MM.1S (cell line): ENCODE measurements around the gene MSANTD1.
A peak's percentile ranks its signal among the peaks of the same experiment; 100 is the strongest.

ENCODE experiments used
- DNase-seq: peaks from one replicate; pipeline ENCODE4 v3.0.0-alpha.2; 2015
- H2AFZ ChIP-seq: fragments of 300-600 bp; sonication (generic); 2 replicates; pipeline ENCODE4 v1.6.0; 2016; ENCODE audit warnings: antibody characterized with exemption, low read length
- H3F3A ChIP-seq: fragments of 300-600 bp; sonication (generic); 2 replicates; pipeline ENCODE4 v1.6.1; 2016; ENCODE audit warnings: mild to moderate bottlenecking, antibody characterized with exemption, low read length, moderate library complexity, mixed read lengths; ENCODE audit not compliant: insufficient read depth
- H3K27ac ChIP-seq: fragments of 300-600 bp; sonication (generic); 2 replicates; pipeline ENCODE4 v1.5.1; 2016; ENCODE audit warnings: mild to moderate bottlenecking, low read length
- H3K27me3 ChIP-seq: fragments of 300-600 bp; sonication (generic); replicated peaks from 2 replicates; pipeline ENCODE4 v1.6.0; 2016; ENCODE audit warnings: low read length; ENCODE audit not compliant: insufficient read depth
- H3K36me3 ChIP-seq: fragments of 300-600 bp; sonication (generic); replicated peaks from 2 replicates; pipeline ENCODE4 v1.6.1; 2016; ENCODE audit warnings: mild to moderate bottlenecking, low read length, mixed read lengths; ENCODE audit not compliant: insufficient read depth
- H3K4me1 ChIP-seq: fragments of 300-600 bp; sonication (generic); 2 replicates; pipeline ENCODE4 v1.6.1; 2016; ENCODE audit warnings: low read length, mixed read lengths
- H3K4me2 ChIP-seq: fragments of 300-600 bp; sonication (generic); 2 replicates; pipeline ENCODE4 v1.6.0; 2016; ENCODE audit warnings: low read depth, low read length
- H3K4me3 ChIP-seq: fragments of 300-600 bp; sonication (generic); 2 replicates; pipeline ENCODE4 v1.5.1; 2016; ENCODE audit warnings: low read length, mixed read lengths
- H3K79me2 ChIP-seq: fragments of 300-600 bp; sonication (generic); 2 replicates; pipeline ENCODE4 v1.6.1; 2016; ENCODE audit warnings: mixed run types, low read length, mixed read lengths
- H3K9ac ChIP-seq: fragments of 300-600 bp; sonication (generic); 2 replicates; pipeline ENCODE4 v1.6.1; 2016; ENCODE audit warnings: low read length, mixed read lengths
- H3K9me2 ChIP-seq: fragments of 300-600 bp; sonication (generic); replicated peaks from 2 replicates; pipeline ENCODE4 v1.6.1; 2016; ENCODE audit warnings: mild to moderate bottlenecking, low read length, mixed read lengths; ENCODE audit not compliant: insufficient read depth
- H3K9me3 ChIP-seq: fragments of 300-600 bp; sonication (generic); replicated peaks from 2 replicates; pipeline ENCODE4 v1.6.1; 2016; ENCODE audit warnings: mild to moderate bottlenecking, low read length, mixed read lengths; ENCODE audit not compliant: insufficient read depth
- H4K20me1 ChIP-seq: fragments of 300-600 bp; sonication (generic); 2 replicates; pipeline ENCODE4 v1.6.1; 2016; ENCODE audit warnings: mild to moderate bottlenecking, low read length, moderate library complexity, mixed read lengths; ENCODE audit not compliant: insufficient read depth
- EZH2 ChIP-seq: fragments of 300-600 bp; sonication (generic); optimal IDR thresholded peaks from 2 replicates; pipeline ENCODE3; 2017; ENCODE audit warnings: low read depth, mild to moderate bottlenecking, antibody characterized with exemption, low read length, mixed read lengths
- EZH2phosphoT487 ChIP-seq: fragments of 300-600 bp; sonication (generic); IDR thresholded peaks from 2 replicates; pipeline ENCODE4 v1.6.1; 2018; ENCODE audit warnings: antibody characterized with exemption, low read length
- TF ChIP-seq, protein P1 (sequence below): fragments of 300-600 bp; sonication (generic); IDR thresholded peaks from 2 replicates; pipeline ENCODE4 v1.5.1; 2016; ENCODE audit warnings: antibody characterized with exemption, low read length, mixed read lengths

The MSANTD1 gene

DNA sequence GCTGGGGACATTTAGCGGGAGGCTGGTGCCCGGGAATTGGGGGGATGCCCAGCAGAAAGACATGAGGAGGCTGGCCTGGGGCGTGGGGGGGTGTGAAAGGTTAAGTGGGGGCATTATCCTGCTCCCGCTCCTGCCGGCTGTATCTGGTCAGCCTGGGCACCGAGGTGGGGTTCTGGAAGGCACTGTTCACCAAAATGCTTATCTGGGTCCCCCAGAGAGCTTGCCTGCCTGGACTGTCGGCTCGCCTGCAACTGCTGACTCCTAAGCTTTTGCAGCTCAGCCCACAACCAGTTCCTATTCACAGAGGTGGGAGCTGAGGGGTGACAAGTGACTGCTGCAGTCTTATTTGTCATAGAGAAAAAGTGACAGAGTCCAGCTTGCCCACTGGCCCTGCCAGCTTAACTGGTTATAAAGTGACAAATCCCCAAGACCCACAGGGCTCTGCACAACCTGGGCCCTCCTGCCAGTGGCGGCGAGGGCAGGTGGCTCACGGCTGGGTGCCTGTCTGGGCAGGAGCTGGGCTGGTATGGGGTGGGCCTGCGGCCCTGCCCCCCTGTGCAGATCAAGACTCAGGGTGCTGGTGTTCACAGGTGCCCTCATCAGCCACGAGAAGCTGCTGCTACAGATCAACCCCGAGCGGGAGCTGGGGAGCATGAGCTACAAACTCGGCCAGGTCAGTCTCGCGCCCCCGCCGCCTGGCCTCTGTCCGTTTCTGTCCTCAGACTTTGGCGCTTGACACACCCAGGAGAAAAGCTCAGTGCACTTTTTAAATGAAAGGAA lies 23.7 kb upstream of the MSANTD1 start:
- H3K4me2 ChIP-seq = no peak overlapping the region
- H4K20me1 ChIP-seq = no peaks in the 10 kb centered on the region
- H3K9me3 ChIP-seq = no peaks in the 10 kb centered on the region
- no peaks in the 10 kb centered on the region for H3K9me2 ChIP-seq
- H3K27me3 ChIP-seq = no peaks in the 10 kb centered on the region
- peaks cover 8% of the 10 kb centered on the region for H3F3A ChIP-seq
- no peak for DNase-seq
- H3K4me3 ChIP-seq = no peak overlapping the region
- H3K4me1 ChIP-seq = peaks cover 11% of the 10 kb centered on the region
- peaks cover 4% of the 10 kb centered on the region; the same call in 1 of the 2 replicates for H3K36me3 ChIP-seq
- no peak overlapping the region for H3K27ac ChIP-seq
- TF ChIP-seq EZH2phosphoT487 (no peak), EZH2 (no peak)
- TF ChIP-seq, protein P1, sequence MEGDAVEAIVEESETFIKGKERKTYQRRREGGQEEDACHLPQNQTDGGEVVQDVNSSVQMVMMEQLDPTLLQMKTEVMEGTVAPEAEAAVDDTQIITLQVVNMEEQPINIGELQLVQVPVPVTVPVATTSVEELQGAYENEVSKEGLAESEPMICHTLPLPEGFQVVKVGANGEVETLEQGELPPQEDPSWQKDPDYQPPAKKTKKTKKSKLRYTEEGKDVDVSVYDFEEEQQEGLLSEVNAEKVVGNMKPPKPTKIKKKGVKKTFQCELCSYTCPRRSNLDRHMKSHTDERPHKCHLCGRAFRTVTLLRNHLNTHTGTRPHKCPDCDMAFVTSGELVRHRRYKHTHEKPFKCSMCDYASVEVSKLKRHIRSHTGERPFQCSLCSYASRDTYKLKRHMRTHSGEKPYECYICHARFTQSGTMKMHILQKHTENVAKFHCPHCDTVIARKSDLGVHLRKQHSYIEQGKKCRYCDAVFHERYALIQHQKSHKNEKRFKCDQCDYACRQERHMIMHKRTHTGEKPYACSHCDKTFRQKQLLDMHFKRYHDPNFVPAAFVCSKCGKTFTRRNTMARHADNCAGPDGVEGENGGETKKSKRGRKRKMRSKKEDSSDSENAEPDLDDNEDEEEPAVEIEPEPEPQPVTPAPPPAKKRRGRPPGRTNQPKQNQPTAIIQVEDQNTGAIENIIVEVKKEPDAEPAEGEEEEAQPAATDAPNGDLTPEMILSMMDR = no peak
- H3K79me2 ChIP-seq = no peaks in the 10 kb centered on the region
- H3K9ac ChIP-seq = no peak overlapping the region
- H2AFZ ChIP-seq = no peak overlapping the region

GRCh38 chr4:3225936-3226335 lies 23.0 kb upstream of the MSANTD1 start:
- no peaks in the 10 kb centered on the region for H4K20me1 ChIP-seq
- no peak for DNase-seq
- H3K79me2 ChIP-seq = no peaks in the 10 kb centered on the region
- H3K9ac ChIP-seq = no peak overlapping the region
- H3K4me3 ChIP-seq = no peak overlapping the region
- no peaks in the 10 kb centered on the region for H3K9me3 ChIP-seq
- no peak overlapping the region for H2AFZ ChIP-seq
- peak overlapping the region; percentile 39; the same call in 1 of the 2 replicates for H3K27ac ChIP-seq
- TF ChIP-seq EZH2phosphoT487 = no peak
- TF ChIP-seq, protein P1 = no peak
- no peak for TF ChIP-seq EZH2
- H3K4me2 ChIP-seq = peak overlapping the region; percentile 8; the same call in 1 of the 2 replicates
- no peaks in the 10 kb centered on the region for H3K9me2 ChIP-seq
- H3K4me1 ChIP-seq = peaks cover 11% of the 10 kb centered on the region
- H3K27me3 ChIP-seq = no peaks in the 10 kb centered on the region
- H3K36me3 ChIP-seq = peaks cover 4% of the 10 kb centered on the region; the same call in 1 of the 2 replicates
- peaks cover 8% of the 10 kb centered on the region for H3F3A ChIP-seq

DNA sequence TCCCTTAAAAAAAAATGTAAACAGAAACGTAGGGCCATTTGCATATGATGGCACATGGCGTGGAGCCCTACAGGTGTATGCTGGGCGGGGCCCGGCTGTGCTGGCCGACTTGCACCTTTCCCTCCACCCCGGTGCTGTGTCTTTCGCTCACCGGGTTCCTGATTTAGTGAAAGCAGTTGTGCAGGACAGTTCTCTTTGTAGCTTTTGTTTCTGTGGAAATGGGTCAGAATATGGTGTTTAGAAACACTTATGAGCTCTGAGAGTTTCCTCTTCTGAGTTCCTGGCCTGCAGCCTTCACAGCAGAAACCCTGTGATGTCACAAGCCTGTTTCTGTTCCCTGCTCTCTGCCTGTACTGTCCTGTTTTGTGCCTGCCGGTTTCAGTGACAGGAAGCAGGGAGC lies 22.5 kb upstream of the MSANTD1 start:
- no peak overlapping the region for H2AFZ ChIP-seq

More for the DNA sequence above, 22.5 kb upstream of the MSANTD1 start:
- Histone ChIP-seq H3K79me2 (no peaks in the 10 kb centered on the region), H3K9ac (no peak overlapping the region), H4K20me1 (no peaks in the 10 kb centered on the region), H3K4me1 (peaks cover 11% of the 10 kb centered on the region), H3K9me2 (no peaks in the 10 kb centered on the region), H3K9me3 (no peaks in the 10 kb centered on the region), H3K27ac (peak overlapping the region; percentile 39; the same call in 1 of the 2 replicates), H3K36me3 (peaks cover 4% of the 10 kb centered on the region; the same call in 1 of the 2 replicates), H3K4me2 (peak overlapping the region; percentile 8; the same call in 1 of the 2 replicates), H3K4me3 (no peak overlapping the region), H3K27me3 (no peaks in the 10 kb centered on the region), H3F3A (peaks cover 8% of the 10 kb centered on the region)
- TF ChIP-seq EZH2phosphoT487 = no peak
- TF ChIP-seq, protein P1 = no peak
- peak; percentile 48 for DNase-seq
